HL-60/S4 (cell line): ENCODE results near the gene ARGLU1.

ENCODE experiments used
- in situ Hi-C: fragments of 300-500 bp; cut with MboI; formaldehyde crosslinking; loops from 2 replicates; pipeline ENCODE4 v1.14.3; 2022; ENCODE audit warnings: low sequenced_read_pairs

Gene ARGLU1

DNA sequence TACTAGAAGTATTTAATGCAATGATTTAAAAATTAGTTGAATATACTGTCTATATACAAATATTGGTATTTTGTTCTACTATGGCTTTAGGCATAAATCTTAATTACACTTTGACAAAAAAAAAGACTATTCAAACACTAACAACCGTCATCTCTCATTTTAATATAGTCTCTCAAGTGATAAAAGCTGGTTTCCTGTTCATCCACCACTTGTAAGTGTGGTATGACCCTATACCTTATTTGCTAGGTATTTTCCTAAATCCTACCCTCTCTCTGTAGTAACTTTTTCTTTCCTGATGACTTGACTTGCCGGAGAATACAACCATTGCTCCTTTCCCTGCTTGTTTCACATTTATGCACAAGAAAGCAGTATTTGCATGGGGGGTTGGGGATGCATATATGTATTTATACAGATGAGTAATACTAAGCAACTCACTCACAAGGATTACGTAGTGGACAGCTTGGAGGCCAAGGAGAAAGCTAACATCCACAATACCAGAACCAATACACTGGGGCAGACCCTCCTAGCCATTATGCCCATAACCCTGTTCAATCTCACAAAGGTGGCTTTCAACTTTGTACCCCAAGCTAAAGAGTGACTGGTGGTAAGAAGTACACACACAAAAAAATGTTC is 19.8 kb downstream of the ARGLU1 start:
- in situ Hi-C loops, result no loop called here

GRCh38 chr13:106541826-106542225 is 26.1 kb downstream of the ARGLU1 start:
- in situ Hi-C loops, result no loop called here

DNA sequence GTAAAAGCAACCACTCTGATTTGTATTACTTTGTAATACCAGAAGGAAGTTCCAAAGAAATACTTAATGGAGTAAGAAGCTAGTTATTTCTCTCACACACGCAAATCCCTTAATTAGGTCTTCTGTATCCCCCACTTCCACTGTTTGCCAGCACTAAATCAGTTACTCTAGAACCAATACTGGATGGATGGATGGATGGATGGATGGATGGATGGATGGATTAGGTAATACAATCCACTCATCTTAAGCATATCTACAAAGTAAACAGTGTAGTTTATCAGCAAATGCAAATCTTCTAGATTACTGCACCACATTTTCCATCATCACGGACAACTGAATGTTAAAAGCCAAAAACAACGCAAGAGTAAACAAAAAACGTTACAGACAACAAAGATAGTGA is 27.3 kb downstream of the ARGLU1 start:
- in situ Hi-C loops, result no loop called here

DNA sequence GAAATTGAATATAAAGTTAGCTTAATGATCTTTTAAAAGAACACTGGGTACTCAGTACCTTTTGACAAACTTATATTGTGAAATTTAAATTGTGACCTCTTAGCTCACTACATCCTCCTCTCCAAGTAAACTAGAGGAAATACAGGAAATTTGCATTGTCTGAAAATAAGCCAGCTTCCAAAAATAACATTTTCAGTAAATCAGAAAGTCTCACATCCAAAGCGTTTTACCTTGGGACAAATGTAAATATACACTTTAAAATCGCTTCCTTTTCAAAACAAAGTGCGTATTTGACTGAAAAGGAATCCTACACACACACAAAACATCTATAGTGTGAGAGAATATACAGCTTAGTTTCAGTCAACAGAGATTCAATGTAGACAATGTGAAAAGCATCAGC is 30.4 kb downstream of the ARGLU1 start:
- in situ Hi-C loops, result no loop called here

DNA sequence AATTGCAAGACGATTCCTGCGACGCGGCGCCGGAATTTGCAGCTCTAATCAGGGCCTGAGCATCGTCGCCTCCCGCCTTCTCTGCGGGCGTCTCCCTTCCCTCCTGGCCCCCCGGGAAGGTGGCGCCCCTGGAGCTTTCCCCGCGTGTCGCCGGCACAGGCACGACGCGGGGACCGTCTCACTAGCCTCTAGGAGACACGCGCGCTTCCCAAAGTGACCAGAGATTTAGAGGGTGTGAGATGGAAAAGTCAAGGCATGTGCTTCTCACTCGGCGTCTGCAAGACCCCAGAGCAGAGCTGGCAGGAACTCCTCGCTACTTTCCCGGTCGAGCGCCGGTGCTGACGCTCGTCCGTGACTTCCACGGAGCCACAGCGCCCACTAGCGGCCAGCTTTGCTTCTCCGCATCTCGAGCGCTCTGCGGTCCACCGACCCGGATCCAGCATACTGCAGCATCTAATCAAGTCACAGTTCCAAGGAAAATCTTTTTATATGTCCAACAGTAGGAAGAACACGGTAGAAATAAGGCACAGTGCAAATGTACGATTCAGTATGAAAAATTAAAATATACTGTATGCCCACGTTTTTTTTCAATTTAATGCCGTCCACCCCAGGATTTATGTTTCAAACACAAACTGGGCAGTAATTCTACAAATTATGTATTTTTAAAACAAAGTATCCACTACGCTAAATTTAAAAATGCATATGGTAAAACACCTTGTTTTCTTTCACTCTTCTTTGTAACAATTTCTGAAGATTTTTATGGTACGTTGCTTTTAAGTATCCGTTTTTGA is 31.5 kb downstream of the ARGLU1 start:
- in situ Hi-C loops, result no loop called here

DNA sequence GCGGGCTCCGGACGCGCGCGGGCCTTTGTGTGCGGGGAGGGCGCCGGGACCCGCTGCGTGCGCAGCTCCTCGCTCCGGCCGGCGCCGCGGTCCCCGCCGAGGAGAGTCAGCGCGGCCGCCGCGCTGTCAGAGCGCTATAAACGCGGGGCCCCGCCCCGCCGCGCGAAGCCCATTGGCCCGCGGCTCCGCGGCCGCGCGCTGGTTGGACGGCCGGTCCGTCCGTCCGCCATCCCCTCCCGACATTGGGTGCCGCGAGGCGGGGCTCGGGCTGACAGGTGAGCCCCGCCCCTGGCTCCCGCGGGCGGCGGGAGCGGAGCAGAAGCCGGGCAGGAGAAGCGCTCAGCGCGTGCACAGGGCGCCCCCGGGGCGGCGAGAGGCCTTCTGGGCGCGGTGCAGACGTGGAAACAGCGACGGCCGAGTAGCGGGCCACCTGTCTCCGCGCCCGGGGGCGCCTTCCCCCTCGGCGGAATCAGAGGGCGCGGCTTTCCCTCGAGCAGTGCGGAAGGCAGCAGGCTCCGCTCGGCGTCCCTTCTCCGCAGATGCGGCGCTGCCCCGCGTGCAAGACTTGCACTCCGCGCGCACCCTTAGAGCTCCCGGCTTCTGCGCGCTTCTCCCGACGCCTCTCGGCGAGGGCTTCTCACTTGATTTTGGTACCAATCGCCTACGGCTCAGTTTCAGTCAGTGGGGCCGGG is 32.2 kb downstream of the ARGLU1 start, which contains the start of gene EFNB2:
Gene EFNB2, minus strand, starts transcription at position 111 of the 692 bp plus-strand sequence. CDS start 698 bp downstream, outside the sequence.
- in situ Hi-C loops, result no loop called here

DNA sequence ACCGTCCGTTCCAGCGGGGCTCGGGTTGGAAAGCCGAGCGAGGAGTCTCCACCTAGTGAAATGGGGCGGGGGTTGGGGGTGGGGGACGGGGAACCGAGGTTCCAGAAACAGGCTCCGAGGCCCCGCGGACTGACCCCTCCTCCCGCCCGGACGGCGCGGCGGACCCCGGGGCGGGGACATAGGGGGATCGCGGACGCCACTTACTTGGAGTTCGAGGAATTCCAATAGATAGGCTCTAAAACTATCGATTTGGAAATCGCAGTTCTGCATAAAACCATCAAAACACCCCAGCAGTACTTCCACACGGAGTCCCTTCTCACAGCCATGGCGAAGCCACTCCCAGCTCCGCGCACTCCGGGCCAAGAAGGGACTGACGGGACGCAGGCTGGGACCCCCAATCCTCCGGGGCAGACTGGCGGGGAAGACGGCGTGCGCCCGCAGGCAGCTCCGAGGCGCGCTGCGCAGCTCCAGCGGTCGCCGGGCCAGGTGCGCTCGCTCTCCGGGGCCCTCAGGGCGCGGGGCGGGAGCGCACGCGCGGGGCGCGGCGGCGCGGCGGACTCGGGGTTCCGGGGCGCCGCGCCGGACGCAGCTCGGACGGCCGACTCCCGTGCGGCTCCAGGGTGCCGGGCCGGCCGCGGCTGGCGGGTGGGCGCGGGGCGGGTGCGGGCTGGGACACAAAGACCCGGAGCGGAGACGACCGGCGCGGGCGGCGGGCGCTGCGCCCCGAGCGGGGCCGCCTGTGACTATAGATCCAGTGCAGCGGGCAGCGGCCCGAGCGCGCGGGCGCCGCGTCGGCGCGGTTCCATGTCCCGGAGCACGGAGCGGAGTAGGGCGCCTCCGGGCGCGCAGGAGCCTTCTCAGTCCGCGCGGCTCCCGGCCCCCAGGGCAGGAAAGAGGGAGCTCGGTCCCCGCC is 33.0 kb downstream of the ARGLU1 start:
- in situ Hi-C loops, result no loop called here

DNA sequence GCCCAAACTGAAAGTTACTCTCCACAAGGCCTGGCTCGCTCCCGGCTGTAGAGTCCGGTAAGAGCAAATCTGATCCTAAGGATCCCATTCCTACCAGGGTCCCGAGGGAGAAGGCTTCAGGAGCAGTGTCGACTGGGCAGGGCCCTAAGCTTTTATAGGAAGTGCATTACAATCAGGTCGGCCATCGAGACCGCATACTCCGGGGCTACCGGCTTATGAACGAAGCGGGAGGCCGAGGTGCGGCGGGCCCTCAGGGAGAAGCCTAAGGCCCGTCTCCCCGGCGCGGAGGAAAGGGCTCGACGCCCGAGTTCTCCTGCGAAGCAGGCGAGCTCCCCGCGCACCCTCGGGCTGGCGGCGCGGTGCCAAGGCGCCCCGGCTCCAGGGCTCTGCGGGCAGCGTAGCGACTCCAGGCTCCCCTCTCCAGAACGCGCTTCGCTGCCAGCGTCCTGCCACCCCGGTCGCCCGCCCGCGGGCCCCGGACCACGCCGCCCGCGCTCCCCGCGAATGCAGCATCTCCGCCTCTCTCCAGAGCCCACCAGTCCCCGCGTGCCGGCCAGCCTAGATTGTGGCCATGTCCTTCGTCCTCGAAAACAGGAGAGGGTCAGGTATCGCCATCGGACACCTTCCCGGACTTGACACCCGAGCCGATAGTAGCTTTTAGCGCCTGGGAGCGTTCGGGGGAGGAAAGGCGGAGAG is 33.8 kb downstream of the ARGLU1 start:
- in situ Hi-C loops, result no loop called here

- in situ Hi-C loops, result no loop called here
Measured at GRCh38 chr13:106533101-106533942, 34.6 kb downstream of the ARGLU1 start.

DNA sequence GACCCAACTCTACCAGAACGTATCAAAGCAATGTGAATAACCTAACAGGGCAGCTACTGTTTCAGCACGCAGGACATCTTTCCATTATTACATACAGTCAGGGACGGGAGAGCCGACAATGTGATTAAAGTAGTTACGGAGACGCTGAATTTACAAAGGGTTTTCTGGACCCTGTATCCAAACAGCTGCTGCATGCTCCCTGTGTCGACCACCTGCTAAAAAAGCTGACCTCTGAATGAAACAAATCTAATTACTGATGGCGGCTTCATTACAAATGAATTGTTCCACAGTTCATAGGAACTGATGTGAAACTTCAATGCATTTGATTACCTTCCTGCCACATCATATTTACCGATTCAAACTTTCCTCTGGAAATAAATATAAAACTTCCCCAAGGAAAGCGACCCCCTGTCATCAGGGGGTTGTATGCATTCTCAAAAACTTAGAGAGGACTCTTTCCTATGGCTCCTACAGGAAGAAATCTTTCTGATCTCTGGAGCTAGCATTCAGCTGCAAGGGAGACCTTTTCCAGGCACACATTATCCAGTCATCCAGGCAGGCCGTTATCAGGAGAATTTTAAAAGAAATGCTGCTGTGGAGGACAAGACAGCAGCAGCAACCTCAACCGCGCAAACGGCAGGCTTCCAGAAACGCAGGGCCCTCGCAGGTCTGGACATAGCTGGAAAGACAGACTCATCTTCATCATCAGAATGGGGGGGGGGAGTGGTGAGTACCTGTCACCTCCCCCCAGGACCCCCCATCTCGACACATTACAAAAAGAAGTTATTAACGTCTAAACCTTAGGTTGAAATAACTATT is 35.6 kb downstream of the ARGLU1 start:
- in situ Hi-C loops, result no loop called here

DNA sequence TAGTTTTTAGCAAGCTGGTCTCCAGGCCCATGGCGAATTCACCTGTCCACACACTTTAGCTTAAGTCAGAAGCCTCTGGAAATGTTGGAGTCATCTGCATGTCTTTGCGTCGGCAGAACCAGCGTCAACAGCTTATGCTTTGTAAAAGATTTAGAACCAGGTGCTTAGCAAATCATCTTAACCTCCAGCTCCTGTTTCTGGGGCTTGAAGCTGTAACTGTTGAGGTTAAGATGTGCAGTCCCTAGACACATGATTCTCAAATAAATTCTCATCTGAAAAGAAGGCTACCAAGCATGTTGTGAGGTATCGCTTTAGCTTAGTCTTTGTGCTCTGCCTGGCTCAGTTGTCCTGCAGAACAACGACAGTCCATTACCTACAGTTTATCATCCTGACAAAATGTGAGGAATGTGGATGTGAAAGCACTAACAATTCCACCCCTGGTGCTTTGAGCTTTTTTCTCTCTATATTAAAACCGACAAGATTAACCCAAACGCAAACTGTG is 36.9 kb downstream of the ARGLU1 start:
- in situ Hi-C loops, result no loop called here

DNA sequence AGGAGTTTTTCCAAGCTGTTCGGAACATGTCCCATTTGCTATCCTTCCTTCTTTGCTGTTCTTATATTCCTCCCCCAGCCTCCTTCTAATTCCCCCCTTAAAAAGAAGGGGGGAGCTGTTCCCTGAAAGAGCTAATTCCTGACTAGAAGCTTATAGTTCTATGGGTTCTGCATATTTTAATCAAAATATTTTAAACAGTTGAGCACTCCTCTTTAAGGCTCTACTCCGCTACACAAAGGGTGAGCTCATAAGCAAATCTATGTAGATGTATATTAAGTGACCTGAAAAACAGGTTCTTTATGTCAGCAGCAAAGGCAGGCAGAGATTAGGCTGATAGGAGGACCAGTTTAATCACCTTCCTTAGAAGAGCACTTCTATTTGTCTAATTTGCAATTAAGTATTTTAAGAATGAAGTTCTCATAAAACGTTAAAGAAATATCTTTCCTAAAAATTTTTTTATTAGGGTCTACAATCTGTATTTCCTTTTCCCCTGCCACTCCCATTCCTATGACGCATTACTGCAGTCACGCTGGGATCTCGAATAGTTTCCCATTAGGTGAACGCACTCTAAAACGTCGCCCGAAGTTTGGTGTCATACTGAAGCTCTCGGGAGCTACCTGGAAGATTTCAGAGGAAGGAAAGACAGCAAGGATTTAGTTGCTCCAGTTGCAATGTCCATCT is 37.6 kb downstream of the ARGLU1 start:
- in situ Hi-C loops, result no loop called here

DNA sequence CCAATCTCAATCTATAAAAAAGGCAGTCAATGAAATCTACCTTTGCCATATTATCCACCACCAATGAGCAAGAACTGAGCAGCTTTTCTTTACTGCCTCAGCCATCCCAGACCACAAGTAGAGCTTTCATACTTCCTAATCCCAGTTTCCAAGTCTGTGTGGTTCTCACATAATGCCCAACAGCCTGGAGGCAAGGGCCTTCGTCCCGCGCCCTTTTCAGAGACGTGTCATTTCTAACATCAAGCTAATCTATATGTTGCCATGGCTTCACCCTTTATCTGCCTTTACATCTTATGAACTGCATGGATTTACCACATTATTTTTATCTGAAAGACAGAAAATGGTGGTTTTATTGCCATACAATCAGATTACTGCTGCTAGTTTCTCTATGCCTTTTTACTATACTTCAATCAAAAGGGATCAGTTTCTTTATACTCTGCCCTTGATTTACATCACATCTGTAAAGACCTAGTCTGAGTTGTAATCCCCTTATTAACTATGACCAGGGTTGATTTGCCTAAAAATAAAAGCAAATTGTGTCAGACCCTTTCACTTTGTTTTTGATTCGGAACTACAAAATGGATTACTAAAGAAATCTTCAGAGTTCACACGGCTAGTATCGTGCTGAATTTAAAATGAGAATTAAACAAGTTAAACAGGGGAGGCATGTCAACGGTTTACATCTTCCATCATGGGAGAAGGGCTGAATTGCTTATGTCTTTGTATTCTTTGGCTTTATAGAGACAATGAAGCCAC is 38.3 kb downstream of the ARGLU1 start:
- in situ Hi-C loops, result loop anchor here (10.0 kb wide), 1 partner anchor 445 kb away; no protein-coding TSS in a partner anchor

GRCh38 chr13:106528718-106529414 is 39.1 kb downstream of the ARGLU1 start:
- in situ Hi-C loops, result loop anchor here (10.0 kb wide), 1 partner anchor 444 kb away; no protein-coding TSS in a partner anchor

DNA sequence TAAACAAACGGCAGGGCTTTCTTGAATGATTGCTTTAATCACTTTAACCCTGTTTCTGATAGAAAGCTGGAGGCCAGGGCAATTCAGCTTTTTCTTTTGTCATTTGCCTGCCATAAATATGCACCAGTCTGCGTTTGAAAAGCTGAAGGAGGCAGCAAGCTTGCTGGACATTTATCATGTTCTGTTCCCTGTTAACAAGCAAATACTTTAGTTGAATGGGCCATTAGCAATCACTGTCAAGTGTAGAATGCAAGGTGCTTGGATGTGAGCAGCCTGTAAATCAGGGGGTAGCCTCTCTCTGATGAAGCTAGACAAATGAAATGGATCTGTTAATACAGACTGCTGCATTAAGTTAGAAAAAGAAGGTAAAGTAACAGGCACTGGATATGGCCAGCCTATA is 40.1 kb downstream of the ARGLU1 start:
- in situ Hi-C loops, result loop anchor here (10.0 kb wide), 1 partner anchor 443 kb away; no protein-coding TSS in a partner anchor

- in situ Hi-C loops, result loop anchor here (10.0 kb wide), 1 partner anchor 443 kb away; no protein-coding TSS in a partner anchor
Measured at GRCh38 chr13:106527445-106527801, 40.5 kb downstream of the ARGLU1 start.
